ENCODE results near the gene HSBP1. TPM values are rescaled to one million over a fixed set of nuclear protein-coding genes. Genes with fewer than 3 reads are reported as not detected.

HSBP1 gene
- total RNA-seq, 1 experiment from 2014 or later: 230 TPM

DNA sequence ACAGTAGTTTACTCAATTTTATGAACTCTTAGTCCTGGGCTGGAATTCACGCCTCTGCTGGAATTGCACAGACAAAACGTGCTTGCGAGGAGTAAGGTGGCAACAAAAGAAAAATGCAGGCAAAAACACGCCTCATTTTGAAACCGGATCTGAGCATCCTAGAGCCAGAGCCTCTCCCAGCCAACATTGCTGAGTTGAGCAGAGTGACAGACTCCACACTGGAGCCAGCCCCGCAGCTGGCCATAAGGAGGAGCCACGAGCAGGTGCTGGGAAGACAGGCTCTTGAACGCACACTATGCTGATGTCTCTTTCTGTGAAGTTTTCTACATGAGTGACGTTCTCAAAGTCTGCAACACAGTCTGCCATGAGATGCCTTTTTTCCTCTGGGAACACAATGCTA, 14.6 kb upstream of the HSBP1 start:
- H2BK15ac ChIP-seq (ENCODE audit: low read depth, low read length): no peak overlapping the region
- H3K4ac ChIP-seq (ENCODE audit: low read depth, low read length): no peak overlapping the region
- Mint-ChIP-seq H3K9me3 (peaks cover 3 to 7% of the 10 kb centered on the region in 2 experiments), H3K36me3 (ENCODE audit: insufficient read depth in 1 of 3, low read depth in 3 of 3) (peaks cover 0 to 6% (median 0%) of the 10 kb centered on the region in 3 experiments; a peak in 2 of 7 replicates), H3K4me3 (no peak overlapping the region), H3K4me1 (peaks cover 2 to 16% of the 10 kb centered on the region in 2 experiments), H3K27me3 (ENCODE audit: low read depth) (peaks cover 3% of the 10 kb centered on the region), H3K27ac (no peak overlapping the region; a peak in 1 of 7 replicates)
- no peak overlapping the region for H3K9ac ChIP-seq (ENCODE audit: extremely low read depth, insufficient read length, low read length)
- no peaks in the 10 kb centered on the region for H3K79me2 ChIP-seq (ENCODE audit: insufficient read depth, low read length)
- H3T11ph ChIP-seq (ENCODE audit: low read length): no peak overlapping the region
- no peak overlapping the region for H2BK12ac ChIP-seq (ENCODE audit: insufficient read length, low read depth, low read length)
- TF ChIP-seq, protein P1, sequence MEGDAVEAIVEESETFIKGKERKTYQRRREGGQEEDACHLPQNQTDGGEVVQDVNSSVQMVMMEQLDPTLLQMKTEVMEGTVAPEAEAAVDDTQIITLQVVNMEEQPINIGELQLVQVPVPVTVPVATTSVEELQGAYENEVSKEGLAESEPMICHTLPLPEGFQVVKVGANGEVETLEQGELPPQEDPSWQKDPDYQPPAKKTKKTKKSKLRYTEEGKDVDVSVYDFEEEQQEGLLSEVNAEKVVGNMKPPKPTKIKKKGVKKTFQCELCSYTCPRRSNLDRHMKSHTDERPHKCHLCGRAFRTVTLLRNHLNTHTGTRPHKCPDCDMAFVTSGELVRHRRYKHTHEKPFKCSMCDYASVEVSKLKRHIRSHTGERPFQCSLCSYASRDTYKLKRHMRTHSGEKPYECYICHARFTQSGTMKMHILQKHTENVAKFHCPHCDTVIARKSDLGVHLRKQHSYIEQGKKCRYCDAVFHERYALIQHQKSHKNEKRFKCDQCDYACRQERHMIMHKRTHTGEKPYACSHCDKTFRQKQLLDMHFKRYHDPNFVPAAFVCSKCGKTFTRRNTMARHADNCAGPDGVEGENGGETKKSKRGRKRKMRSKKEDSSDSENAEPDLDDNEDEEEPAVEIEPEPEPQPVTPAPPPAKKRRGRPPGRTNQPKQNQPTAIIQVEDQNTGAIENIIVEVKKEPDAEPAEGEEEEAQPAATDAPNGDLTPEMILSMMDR (conservative IDR thresholded peaks at IDR 0.05): peak; percentile 34; the same call in 2 of the 3 replicates
- no peak overlapping the region for H4K91ac ChIP-seq (ENCODE audit: insufficient read length, low read depth, low read length)
- H4K8ac ChIP-seq (replicated peaks; ENCODE audit: insufficient read length, low read depth, low read length): no peak overlapping the region
- no peak overlapping the region for H3K4me2 ChIP-seq (ENCODE audit: insufficient read depth, insufficient read length, low read length)
- no peaks in the 10 kb centered on the region; the same call in 1 of the 2 replicates for H3K4me1 ChIP-seq (ENCODE audit: insufficient read depth, low read length)
- no peaks in the 10 kb centered on the region for H3K23me2 ChIP-seq (ENCODE audit: insufficient read length, low read depth, low read length, poor library complexity, severe bottlenecking)
- H3K9me3 ChIP-seq (ENCODE audit: control insufficient read depth, low read depth, low read length): no peaks in the 10 kb centered on the region
- H2AK5ac ChIP-seq (ENCODE audit: insufficient read length, low read length): no peak overlapping the region
- no peak overlapping the region for H3K56ac ChIP-seq (ENCODE audit: insufficient read length, low read depth, low read length)
- no peak overlapping the region for H2BK120ac ChIP-seq (ENCODE audit: low read depth, low read length, poor library complexity, severe bottlenecking)
- H4K20me1 ChIP-seq (ENCODE audit: control insufficient read depth, insufficient read depth, insufficient read length): no peaks in the 10 kb centered on the region
- no peaks in the 10 kb centered on the region for H3K79me1 ChIP-seq (ENCODE audit: insufficient read depth, low read depth, low read length, poor library complexity, severe bottlenecking)
- no peak overlapping the region for H2BK20ac ChIP-seq (ENCODE audit: low read depth, low read length, poor library complexity, severe bottlenecking)
- H3K27me3 ChIP-seq (ENCODE audit: insufficient read depth, low read length): no peaks in the 10 kb centered on the region
- WGBS (ENCODE audit: extremely low coverage, insufficient read length, low lambda C conversion rate): no CpG with 5 or more reads among the region's 9 CpGs
- H3K23ac ChIP-seq (ENCODE audit: insufficient read length, low read depth, low read length): no peak overlapping the region
- no peak overlapping the region for H2AFZ ChIP-seq (ENCODE audit: low read length)
- no peak overlapping the region for H3K18ac ChIP-seq (ENCODE audit: insufficient read length, low read depth, low read length)
- no peak overlapping the region for H2BK5ac ChIP-seq (ENCODE audit: insufficient read length, low read length)
- H4K5ac ChIP-seq (ENCODE audit: insufficient read length, low read depth, low read length): no peak overlapping the region
- no peak overlapping the region; the same call in 1 of the 2 replicates for H3K14ac ChIP-seq (ENCODE audit: insufficient read depth, low read length)
- DNase-seq: no peak
- H3K27ac ChIP-seq (ENCODE audit: insufficient read length, low read depth, low read length): no peak overlapping the region
